ENCODE data around the gene ASCL3.
"Not testable (repeated sequence)": the region's sequence is repeated elsewhere in the genome, so short reads cannot be mapped to it uniquely, and the experiment has no call there.

ASCL3 gene, protein sequence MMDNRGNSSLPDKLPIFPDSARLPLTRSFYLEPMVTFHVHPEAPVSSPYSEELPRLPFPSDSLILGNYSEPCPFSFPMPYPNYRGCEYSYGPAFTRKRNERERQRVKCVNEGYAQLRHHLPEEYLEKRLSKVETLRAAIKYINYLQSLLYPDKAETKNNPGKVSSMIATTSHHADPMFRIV

GRCh38 chr11:8942518-8943066, at the start of gene ASCL3:
TSS of gene ASCL3 (minus strand) at chr11:8943016. CDS start at chr11:8938161, 4,855 bp downstream.
- DNase-seq, result no peak

DNA sequence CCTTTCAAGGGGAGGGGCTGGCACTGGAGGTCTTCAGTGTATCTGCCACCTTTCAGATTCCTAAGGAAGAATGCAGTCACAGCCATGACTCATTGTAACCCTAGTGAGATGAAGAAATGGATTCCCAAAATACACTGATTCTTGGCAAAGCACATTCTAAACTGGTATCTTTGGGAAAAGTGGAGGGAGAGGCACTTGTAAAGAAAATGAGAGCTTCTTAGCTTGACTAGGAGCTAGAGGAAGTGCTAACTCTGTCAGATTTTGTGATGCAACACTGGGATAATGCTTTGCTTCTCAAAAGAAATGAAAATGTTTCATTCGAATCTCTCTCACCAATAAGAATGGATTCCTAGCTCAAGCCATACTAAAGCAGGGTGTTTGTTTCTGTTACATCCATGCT, 46.6 kb upstream of the ASCL3 start:
- DNase-seq, result no peak

- no peak for DNase-seq
Observed at GRCh38 chr11:8988329-8989234, 45.8 kb upstream of the ASCL3 start.

- no peak for DNase-seq
Observed at GRCh38 chr11:8987446-8987845, 44.6 kb upstream of the ASCL3 start.

GRCh38 chr11:8986772-8987171, 44.0 kb upstream of the ASCL3 start:
- not testable (repeated sequence) for DNase-seq

DNA sequence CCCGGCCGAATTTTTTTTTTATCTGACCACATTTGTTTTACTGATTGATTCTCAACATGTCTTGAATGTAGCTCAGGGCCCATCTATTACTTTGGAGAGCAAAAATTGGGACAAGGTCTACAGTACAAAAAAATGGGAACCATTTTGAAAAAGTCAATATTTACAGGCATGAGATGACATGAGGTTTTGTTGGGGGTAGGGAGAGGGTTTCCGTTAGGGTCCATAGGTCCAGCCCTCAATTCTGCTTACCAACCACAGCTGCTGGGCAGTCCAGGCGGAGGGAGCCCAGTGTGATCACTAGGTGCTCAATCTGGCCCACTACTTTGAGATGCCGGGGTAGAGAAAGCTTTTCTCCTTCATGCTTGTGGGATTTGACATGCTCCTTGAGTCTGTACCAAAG, 42.6 kb upstream of the ASCL3 start:
- DNase-seq, result no peak

- DNase-seq, result no peak
Observed at GRCh38 chr11:8983552-8983951, 40.7 kb upstream of the ASCL3 start.

- no peak for DNase-seq
Observed at GRCh38 chr11:8980485-8980884, 37.7 kb upstream of the ASCL3 start.

DNA sequence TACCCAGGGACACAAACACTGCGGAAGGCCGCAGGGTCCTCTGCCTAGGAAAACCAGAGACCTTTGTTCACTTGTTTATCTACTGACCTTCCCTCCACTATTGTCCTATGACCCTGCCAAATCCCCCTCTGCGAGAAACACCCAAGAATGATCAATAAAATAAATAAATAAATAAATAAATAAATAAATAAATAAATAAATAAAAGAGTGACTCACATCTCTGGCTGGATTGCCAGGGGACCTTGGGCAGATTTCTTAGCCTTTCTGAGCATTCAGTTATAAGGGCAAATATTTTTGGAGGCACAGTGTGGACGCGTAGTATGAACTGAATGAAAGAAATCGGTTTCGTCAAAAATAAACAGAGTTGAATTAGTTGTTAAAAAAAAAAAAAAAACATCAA, 36.5 kb upstream of the ASCL3 start:
- DNase-seq, result not testable (repeated sequence)

- no peak for DNase-seq
Observed at GRCh38 chr11:8973121-8973520, 30.3 kb upstream of the ASCL3 start.

- no peak for DNase-seq
Observed at GRCh38 chr11:8971924-8972316, 29.1 kb upstream of the ASCL3 start.

DNA sequence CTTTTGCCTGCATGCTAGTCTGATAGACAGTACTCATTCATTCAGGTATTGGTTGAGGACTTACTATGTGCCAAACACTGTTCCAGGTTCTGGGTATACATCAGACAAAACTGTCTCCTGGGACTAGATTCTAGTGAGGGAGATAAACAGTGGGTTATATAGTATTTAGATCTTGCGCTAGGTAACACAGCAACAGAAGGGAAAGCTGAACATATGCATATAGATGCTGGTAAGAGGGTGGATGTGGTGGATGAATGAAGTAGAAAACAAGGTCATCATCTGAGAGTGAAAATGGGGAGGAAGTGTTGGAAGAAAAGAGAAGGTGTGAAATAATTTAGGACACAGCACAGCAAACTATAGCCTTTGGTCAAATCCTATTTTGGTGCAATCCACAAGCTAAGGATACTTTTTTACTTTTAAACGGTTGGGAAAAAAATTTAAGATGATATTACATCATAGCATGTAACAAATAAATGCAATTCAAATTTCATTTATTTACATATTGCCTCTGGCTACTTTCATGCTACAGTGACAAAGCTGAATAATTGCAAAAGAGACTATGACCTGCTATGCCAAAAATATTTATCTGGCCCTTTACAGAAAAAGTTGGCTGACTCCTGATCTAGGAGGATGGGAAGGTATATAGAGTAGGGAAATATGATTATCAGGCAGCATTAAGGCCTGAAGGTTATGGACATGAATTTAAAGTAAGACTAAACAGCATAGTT, 28.5 kb upstream of the ASCL3 start:
- DNase-seq, result no peak

DNA sequence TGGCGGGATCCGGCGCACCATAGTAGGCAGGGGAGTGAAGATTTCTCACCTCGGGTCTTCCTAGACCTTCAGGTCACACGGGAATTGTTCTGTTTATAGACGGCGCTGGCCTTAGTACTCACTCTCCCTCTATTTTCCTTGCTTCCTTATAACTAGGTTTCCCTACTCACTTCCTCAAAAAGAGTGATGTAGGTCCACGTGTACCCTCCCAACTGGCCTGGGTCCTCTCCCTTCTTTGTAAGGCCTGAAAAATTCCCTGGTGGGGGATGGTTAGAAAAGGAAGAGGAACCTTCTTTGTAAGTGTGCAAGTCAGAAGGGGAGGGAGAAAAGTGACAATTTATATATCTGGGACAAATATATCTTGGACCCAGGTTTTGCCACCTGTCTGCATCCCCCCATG, 24.4 kb upstream of the ASCL3 start:
- DNase-seq, result no peak

DNA sequence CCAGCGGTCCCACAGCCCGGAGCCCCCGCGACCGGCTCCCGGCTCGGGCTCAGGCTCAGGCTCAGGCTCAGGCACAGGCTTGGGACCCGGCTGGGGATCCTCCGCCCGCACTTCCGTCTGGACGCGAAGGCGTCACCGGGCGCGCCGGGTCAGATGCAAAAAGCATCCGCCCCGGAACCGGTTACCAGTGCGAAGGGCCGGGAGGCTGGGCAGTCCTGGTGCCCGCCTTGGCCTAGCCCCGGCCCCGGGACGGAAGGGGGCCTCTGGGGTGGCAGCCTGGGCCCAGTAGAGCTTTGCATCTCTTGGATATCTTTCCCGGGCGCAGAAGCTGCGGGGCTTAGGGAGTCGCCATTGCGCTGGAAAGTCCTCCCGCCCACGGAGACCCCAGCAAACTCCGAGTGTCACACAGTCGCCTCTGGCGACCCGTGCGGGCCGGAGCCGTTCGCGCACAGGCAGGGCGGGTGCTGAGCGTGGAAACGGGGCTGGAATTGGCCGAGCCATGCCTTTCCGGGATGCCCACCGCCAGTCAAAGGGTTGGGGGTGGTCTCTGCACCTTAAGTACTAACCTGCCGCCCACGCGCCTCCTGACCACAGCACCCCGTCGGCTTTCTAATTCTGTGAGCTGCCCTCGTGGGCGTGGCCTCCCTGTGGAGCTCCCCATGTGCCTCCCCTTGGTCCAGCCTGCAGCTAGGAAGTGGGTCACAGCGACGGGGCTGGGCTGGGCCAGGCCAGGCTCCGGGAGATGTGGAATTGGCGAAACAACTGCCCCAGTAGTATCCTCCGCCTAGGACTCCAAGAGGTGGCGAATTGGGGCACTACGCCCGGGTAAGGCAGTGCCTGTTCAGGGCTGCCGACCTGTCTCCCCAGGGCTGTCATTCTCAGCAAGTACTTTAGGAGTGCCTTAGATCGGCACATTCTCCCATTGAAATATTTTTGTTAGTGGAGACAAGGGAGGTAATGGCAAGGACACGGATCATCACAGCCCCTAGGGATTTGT, 21.8 kb upstream of the ASCL3 start, which contains the start of gene TMEM9B:
TSS of gene TMEM9B (minus strand) at position 119 of the 997 bp plus-strand sequence. CDS start 129 bp downstream, outside the sequence.
- DNase-seq, result peak; percentile 82

DNA sequence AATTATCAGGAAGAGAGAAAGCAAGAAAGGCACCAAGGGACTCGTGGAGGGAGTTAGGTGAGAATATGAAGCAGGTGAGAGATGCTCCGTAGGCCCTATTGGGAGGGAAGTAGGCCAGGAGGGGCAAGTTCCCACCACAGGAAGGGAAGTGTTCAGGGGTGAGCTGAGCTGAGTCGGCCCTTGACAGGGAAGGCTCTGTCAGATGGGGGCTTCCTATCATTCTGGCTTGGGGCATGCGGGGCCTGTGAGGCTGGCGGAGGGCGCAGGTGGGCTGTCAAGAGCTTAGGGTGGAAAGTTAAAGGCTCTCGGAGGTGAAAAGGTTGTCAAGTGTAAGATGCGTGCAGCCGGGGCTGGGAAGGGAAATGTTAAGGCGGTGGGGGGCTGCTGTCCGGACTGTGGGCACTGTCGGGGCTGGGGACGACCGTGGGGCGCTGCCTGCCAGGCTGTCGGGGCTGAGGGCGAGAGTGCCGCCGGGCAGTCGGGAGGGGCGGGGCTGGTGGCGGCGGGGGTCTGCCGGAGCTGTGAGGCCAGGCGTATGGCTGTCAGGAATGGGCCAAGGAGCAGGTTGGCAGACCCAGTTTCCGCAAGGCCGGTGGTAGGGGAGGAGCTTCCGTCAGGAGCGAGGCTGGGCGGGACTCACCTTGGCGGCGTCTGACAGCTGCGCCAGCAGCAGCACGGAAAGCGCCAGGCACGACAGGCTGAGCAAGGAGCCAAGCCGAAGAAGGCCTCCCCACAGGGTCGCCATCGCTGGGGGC, 20.9 kb upstream of the ASCL3 start:
- DNase-seq, result no peak

DNA sequence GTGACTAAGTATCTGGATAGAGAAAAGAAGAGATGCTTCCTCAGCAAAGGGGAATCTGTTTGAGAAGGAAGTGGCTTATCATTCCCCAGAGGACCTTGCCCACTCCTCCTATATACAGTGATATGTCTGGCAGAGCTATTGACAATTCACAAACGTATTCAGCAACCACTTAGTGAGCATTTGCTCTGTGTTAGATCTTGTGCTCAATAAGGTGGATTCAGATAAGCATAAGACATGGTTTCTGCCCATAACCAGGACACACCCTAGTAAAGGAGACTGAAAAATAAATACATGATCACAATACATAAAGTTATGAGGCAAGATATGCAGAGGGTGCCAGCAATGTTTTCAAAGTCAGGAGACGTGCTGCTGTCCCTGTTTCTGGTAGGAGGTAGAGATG, 20.0 kb upstream of the ASCL3 start:
- DNase-seq, result no peak

- DNase-seq, result no peak
Observed at GRCh38 chr11:8961401-8961800, 18.6 kb upstream of the ASCL3 start.

DNA sequence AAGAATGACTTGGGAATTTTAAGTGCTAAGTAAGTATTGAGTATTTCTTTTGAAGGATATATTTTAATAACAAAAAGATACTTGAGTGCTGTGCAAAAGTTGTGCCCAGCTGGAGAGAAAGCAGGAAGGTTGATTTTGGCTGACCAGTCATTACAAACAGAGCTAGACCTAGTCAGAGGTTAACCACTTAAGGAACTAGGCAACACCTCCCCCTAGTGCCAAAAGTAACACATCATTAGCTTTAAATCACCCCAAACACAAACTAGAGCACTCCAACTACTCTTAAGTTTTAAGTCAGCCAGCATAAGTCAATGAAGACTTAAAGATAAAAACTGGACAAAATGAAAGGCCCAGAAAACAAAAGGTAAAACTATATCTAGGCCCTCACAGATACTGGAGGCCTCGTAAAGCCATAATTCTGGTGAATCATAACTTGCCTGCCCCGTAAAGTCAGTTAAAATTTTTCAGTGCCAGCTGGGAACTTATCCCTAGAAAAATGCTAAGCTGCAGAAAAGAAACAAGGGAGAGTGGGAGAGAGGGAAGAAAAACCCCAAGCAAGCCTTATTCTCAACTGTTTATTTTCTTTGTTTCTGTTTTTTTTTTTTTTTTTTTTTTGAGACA, 16.8 kb upstream of the ASCL3 start:
- no peak for DNase-seq

DNA sequence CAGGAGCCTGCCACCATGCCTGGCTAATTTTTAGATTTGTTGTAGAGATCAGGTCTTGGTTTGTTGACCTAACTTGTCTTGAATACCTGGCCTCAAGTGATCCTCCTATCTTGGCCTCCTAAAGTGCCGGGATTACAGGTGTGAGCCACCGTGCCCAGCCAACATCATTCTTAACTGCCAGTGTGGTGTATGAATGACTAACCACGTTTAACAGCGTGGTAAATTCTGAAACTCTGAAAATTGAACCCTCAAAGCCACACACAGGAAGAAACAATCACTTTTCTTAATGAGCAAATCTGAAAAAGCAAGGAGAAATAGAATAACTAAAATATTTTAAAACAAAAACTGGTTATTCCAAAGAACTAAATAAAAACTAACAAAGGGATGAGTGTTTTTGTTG, 14.0 kb upstream of the ASCL3 start:
- no peak for DNase-seq

- DNase-seq, result no peak
Observed at GRCh38 chr11:8948886-8949285, 6.1 kb upstream of the ASCL3 start.
